GM21528 (cell line): ENCODE results near the gene BTBD17.
A peak's percentile ranks its signal among the peaks of the same experiment; 100 is the strongest.

Experiments
- ATAC-seq: cut with Tn5 transposase; IDR thresholded peaks from one replicate; pipeline ENCODE4 v1.9.1; 2021; ENCODE audit warnings: mild to moderate bottlenecking, moderate library complexity; ENCODE audit not compliant: unreplicated experiment, low FRiP score

BTBD17 gene

GRCh38 chr17:74339537-74340195, 22.0 kb downstream of the BTBD17 start:
- no peak for ATAC-seq

- ATAC-seq, result no peak
Observed at GRCh38 chr17:74337834-74338500, 23.7 kb downstream of the BTBD17 start.

GRCh38 chr17:74336307-74336706, 25.4 kb downstream of the BTBD17 start:
- ATAC-seq, result no peak

GRCh38 chr17:74335529-74336062, 26.1 kb downstream of the BTBD17 start:
- no peak for ATAC-seq

- no peak for ATAC-seq
Observed at GRCh38 chr17:74334393-74335039, 27.2 kb downstream of the BTBD17 start.

- ATAC-seq, result no peak
Observed at GRCh38 chr17:74332763-74333283, 28.8 kb downstream of the BTBD17 start.

GRCh38 chr17:74332017-74332650, 29.5 kb downstream of the BTBD17 start:
- ATAC-seq, result no peak

- ATAC-seq, result no peak
Observed at GRCh38 chr17:74330446-74330845, 31.2 kb downstream of the BTBD17 start.

GRCh38 chr17:74329378-74329777, 32.3 kb downstream of the BTBD17 start:
- ATAC-seq, result no peak

GRCh38 chr17:74328487-74328886, 33.2 kb downstream of the BTBD17 start:
- ATAC-seq, result no peak

- no peak for ATAC-seq
Observed at GRCh38 chr17:74326506-74326905, 35.2 kb downstream of the BTBD17 start.

- peak; percentile 58 for ATAC-seq
Observed at GRCh38 chr17:74325743-74326379, 35.8 kb downstream of the BTBD17 start, which contains the start of gene KIF19. KIF19 (plus strand) TSS chr17:74326226; CDS start chr17:74326350, 124 bp downstream.

GRCh38 chr17:74325376-74325742, 36.3 kb downstream of the BTBD17 start:
- ATAC-seq, result no peak

- ATAC-seq, result no peak
Observed at GRCh38 chr17:74324521-74324920, 37.1 kb downstream of the BTBD17 start.

GRCh38 chr17:74318391-74318790, 43.3 kb downstream of the BTBD17 start:
- no peak for ATAC-seq

- ATAC-seq, result no peak
Observed at GRCh38 chr17:74317071-74317470, 44.6 kb downstream of the BTBD17 start.

GRCh38 chr17:74316220-74316619, 45.4 kb downstream of the BTBD17 start:
- ATAC-seq, result no peak

GRCh38 chr17:74314877-74315276, 46.8 kb downstream of the BTBD17 start:
- no peak for ATAC-seq

- no peak for ATAC-seq
Observed at GRCh38 chr17:74309902-74310301, 51.8 kb downstream of the BTBD17 start.
